ENCODE results near the gene LILRB3. TPM values are rescaled to one million over a fixed set of nuclear protein-coding genes. Genes with fewer than 3 reads are reported as not detected.
"Not testable (repeated sequence)": the region's sequence is repeated elsewhere in the genome, so short reads cannot be mapped to it uniquely, and the experiment has no call there.

The LILRB3 gene
- total and polyA plus RNA-seq, 9 donors = 1.4 to 4.2 (median 2.7) TPM

- not testable (repeated sequence) for DNase-seq; H3K4me3 ChIP-seq (ENCODE audit: low read length)
- no CpG with 5 or more reads among the region's 8 CpGs for WGBS (ENCODE audit: insufficient coverage)
Measured at GRCh38 chr19:54243809-54244208, 21.0 kb upstream of the LILRB3 start.

GRCh38 chr19:54242646-54243045, 19.8 kb upstream of the LILRB3 start, which contains the start of gene LILRA6:
LILRA6 (minus strand) TSS chr19:54242790.
- not testable (repeated sequence) for H3K4me3 ChIP-seq (ENCODE audit: low read length); H3K27me3 ChIP-seq (ENCODE audit: control insufficient read depth, insufficient read depth, low read length); H3K27ac ChIP-seq (ENCODE audit: low read length); H3K4me1 ChIP-seq (ENCODE audit: control insufficient read depth, insufficient read depth, low read length); H3K9me3 ChIP-seq (replicated peaks; ENCODE audit: control insufficient read depth, low read depth, low read length); H3K36me3 ChIP-seq (ENCODE audit: control insufficient read depth, insufficient read depth, low read length); DNase-seq
- no CpG with 5 or more reads among the region's 6 CpGs for WGBS (ENCODE audit: insufficient coverage)

More at GRCh38 chr19:54243809-54244208, 21.0 kb upstream of the LILRB3 start:
- not testable (repeated sequence) for H3K27ac ChIP-seq (ENCODE audit: low read length); H3K36me3 ChIP-seq (ENCODE audit: control insufficient read depth, insufficient read depth, low read length); H3K27me3 ChIP-seq (ENCODE audit: control insufficient read depth, insufficient read depth, low read length); H3K9me3 ChIP-seq (replicated peaks; ENCODE audit: control insufficient read depth, low read depth, low read length); H3K4me1 ChIP-seq (ENCODE audit: control insufficient read depth, insufficient read depth, low read length)

- not testable (repeated sequence) for H3K4me1 ChIP-seq (ENCODE audit: control insufficient read depth, insufficient read depth, low read length); H3K27me3 ChIP-seq (ENCODE audit: control insufficient read depth, insufficient read depth, low read length); DNase-seq; H3K27ac ChIP-seq (ENCODE audit: low read length); H3K4me3 ChIP-seq (ENCODE audit: low read length); H3K9me3 ChIP-seq (replicated peaks; ENCODE audit: control insufficient read depth, low read depth, low read length); H3K36me3 ChIP-seq (ENCODE audit: control insufficient read depth, insufficient read depth, low read length)
- WGBS (ENCODE audit: insufficient coverage) = 40% methylated on average over 1 of the region's 4 CpGs
Measured at GRCh38 chr19:54242234-54242633, 19.4 kb upstream of the LILRB3 start.

- not testable (repeated sequence) for DNase-seq; H3K9me3 ChIP-seq (replicated peaks; ENCODE audit: control insufficient read depth, low read depth, low read length); H3K36me3 ChIP-seq (ENCODE audit: control insufficient read depth, insufficient read depth, low read length); H3K27me3 ChIP-seq (ENCODE audit: control insufficient read depth, insufficient read depth, low read length); H3K4me3 ChIP-seq (ENCODE audit: low read length); H3K4me1 ChIP-seq (ENCODE audit: control insufficient read depth, insufficient read depth, low read length); H3K27ac ChIP-seq (ENCODE audit: low read length)
- WGBS (ENCODE audit: insufficient coverage) = 67% methylated on average over 4 of the region's 22 CpGs
Measured at GRCh38 chr19:54240372-54241336, 17.8 kb upstream of the LILRB3 start.

DNA sequence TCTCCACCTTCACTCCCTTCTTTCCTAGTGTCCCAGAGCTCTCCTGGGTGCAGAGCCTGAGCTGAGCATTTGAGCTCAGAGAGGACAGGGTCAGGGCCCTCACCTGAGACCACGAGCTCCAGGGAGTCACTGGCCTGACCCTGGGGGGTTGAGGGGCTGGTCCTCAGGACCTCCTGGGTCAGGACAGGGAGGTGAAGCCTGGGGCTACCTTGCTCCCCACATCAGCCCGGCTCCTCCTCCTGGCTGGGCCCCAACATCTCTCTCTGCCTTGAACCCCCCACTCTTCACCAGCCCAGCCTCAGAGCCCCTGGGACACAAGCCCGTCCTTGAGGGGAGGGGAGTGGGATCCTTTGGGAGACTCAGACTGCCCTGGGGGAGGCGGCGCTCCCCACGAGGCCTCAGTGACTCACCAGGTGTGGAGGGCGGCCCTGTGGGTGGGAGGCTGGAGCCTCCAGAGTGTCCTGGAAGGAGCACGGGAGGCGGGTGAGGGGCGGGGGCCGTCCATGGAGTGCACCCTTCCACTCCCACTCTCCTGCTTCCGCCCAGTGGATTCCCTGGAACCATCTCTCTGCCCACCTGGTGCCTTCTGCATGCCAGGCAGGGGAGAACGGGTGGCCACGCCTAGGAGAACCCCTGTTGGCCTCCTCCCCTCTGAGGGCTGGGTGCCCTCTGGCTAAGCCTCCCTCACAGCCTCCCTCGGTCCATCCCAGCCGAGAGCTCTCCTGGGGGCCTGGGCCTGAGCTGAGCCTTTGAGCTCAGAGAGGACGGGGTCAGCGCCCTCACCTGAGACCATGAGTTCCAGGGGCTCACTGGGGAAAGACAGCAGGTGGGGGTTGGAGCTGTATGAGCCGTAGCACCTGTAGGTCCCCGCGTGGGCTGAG, 16.9 kb upstream of the LILRB3 start:
- not testable (repeated sequence) for DNase-seq
- 46% methylated on average over 6 of the region's 21 CpGs for WGBS (ENCODE audit: insufficient coverage)

GRCh38 chr19:54233941-54234340, 11.1 kb upstream of the LILRB3 start:
- H3K27ac ChIP-seq (ENCODE audit: low read length) = no peak overlapping the region

More for the DNA sequence above, 16.9 kb upstream of the LILRB3 start:
- not testable (repeated sequence) for H3K4me3 ChIP-seq (ENCODE audit: low read length); H3K4me1 ChIP-seq (ENCODE audit: control insufficient read depth, insufficient read depth, low read length); H3K9me3 ChIP-seq (replicated peaks; ENCODE audit: control insufficient read depth, low read depth, low read length); H3K27ac ChIP-seq (ENCODE audit: low read length); H3K36me3 ChIP-seq (ENCODE audit: control insufficient read depth, insufficient read depth, low read length); H3K27me3 ChIP-seq (ENCODE audit: control insufficient read depth, insufficient read depth, low read length)

DNA sequence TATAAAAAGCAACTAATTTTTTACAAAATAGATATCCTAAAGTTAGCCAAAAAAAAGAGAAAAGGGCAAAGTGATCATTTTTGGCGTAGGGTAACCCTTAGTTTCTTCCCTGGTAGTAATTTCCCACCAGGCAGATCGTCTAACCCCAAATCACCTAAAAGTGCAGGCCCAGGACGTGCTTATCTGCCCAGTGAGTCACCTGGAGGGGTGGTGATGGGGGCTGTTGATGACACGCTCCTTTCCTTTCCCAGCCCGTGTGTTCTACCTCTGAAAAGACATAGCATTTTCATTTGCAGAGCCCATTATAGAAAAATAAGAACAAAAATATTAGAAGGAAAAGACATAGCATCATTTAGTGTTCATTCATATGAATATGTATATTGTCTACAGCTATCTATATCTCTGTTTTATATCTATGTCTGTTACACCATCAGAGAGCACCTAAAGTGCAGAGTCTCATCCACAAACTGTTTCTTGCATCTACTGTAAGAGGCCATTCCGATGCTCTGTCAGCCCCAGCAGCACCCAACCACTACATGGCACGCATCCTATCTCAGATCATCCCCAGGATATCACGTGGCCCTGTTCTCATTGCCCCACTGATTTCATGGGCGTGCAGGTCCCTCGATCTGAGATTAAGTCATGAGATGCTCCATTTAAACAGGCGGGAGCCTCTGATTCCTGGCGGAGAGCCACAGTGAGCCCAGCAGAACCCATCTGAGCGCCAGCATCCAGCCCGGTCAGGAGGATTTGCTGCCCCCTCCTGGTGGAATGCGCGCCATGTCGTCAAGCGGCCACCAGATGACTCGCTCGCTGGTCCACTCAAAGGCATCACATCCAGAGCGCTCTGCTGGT, 8.5 kb upstream of the LILRB3 start:
- DNase-seq = peak; percentile 77
- H3K36me3 ChIP-seq (ENCODE audit: control insufficient read depth, insufficient read depth, low read length) = no peaks in the 10 kb centered on the region
- H3K27me3 ChIP-seq (ENCODE audit: control insufficient read depth, insufficient read depth, low read length) = no peaks in the 10 kb centered on the region
- 6% methylated on average over 16 of the region's 21 CpGs for WGBS (ENCODE audit: insufficient coverage)
- H3K4me1 ChIP-seq (ENCODE audit: control insufficient read depth, insufficient read depth, low read length) = no peaks in the 10 kb centered on the region
- no peaks in the 10 kb centered on the region for H3K9me3 ChIP-seq (replicated peaks; ENCODE audit: control insufficient read depth, low read depth, low read length)
- H3K4me3 ChIP-seq (ENCODE audit: low read length) = no peak overlapping the region
- H3K27ac ChIP-seq (ENCODE audit: low read length) = no peak overlapping the region

More at GRCh38 chr19:54233941-54234340, 11.1 kb upstream of the LILRB3 start:
- no peaks in the 10 kb centered on the region for H3K4me1 ChIP-seq (ENCODE audit: control insufficient read depth, insufficient read depth, low read length)
- H3K36me3 ChIP-seq (ENCODE audit: control insufficient read depth, insufficient read depth, low read length) = no peaks in the 10 kb centered on the region
- H3K27me3 ChIP-seq (ENCODE audit: control insufficient read depth, insufficient read depth, low read length) = no peaks in the 10 kb centered on the region
- H3K9me3 ChIP-seq (replicated peaks; ENCODE audit: control insufficient read depth, low read depth, low read length) = no peaks in the 10 kb centered on the region
- 70% methylated on average over 4 of the region's 5 CpGs for WGBS (ENCODE audit: insufficient coverage)
- H3K4me3 ChIP-seq (ENCODE audit: low read length) = no peak overlapping the region
- DNase-seq = no peak

- Histone ChIP-seq H3K27me3 (ENCODE audit: control insufficient read depth, insufficient read depth, low read length) (no peaks in the 10 kb centered on the region), H3K27ac (ENCODE audit: low read length) (no peak overlapping the region), H3K4me1 (ENCODE audit: control insufficient read depth, insufficient read depth, low read length) (no peaks in the 10 kb centered on the region), H3K36me3 (ENCODE audit: control insufficient read depth, insufficient read depth, low read length) (no peaks in the 10 kb centered on the region), H3K4me3 (ENCODE audit: low read length) (no peak overlapping the region), H3K9me3 (replicated peaks; ENCODE audit: control insufficient read depth, low read depth, low read length) (no peaks in the 10 kb centered on the region)
- DNase-seq = no peak
- whole genome bisulfite sequencing (ENCODE audit: insufficient coverage) = 87% methylated on average over 7 of the region's 7 CpGs
Measured at GRCh38 chr19:54230031-54230430, 7.2 kb upstream of the LILRB3 start.

DNA sequence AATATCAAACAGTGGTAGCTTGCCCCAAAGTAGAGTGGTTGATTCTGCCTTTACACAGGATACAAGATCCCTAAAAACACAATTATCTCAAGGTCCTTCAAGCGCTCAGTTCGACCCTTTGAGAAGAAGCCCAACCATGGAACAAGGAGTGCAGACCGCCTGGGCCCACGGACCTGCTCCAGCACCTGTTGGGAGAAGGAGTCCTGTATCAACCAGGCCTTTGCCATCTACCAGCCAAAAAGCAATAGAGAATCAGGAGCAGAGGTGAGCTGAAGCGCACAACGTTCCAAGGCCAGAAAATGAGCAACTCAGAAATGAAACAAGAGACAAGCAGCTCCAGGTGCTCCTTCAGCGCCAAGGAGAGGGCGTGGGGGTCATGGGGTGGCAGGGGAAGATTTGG, 6.3 kb upstream of the LILRB3 start:
- DNase-seq = no peak
- H3K4me1 ChIP-seq (ENCODE audit: control insufficient read depth, insufficient read depth, low read length) = no peaks in the 10 kb centered on the region
- 78% methylated on average over 8 of the region's 8 CpGs for WGBS (ENCODE audit: insufficient coverage)
- H3K36me3 ChIP-seq (ENCODE audit: control insufficient read depth, insufficient read depth, low read length) = no peaks in the 10 kb centered on the region
- H3K27me3 ChIP-seq (ENCODE audit: control insufficient read depth, insufficient read depth, low read length) = no peaks in the 10 kb centered on the region
- H3K9me3 ChIP-seq (replicated peaks; ENCODE audit: control insufficient read depth, low read depth, low read length) = no peaks in the 10 kb centered on the region
- H3K4me3 ChIP-seq (ENCODE audit: low read length) = no peak overlapping the region
- H3K27ac ChIP-seq (ENCODE audit: low read length) = no peak overlapping the region
